Measurements from ENCODE around the gene TBCA.

The TBCA gene

GRCh38 chr5:77775790-77776553 lies at the start of gene TBCA:
Gene TBCA, minus strand, starts transcription at chr5:77776339. Its CDS starts 82 bp downstream, at chr5:77776257.
- DNase-seq (ENCODE audit: insufficient read length, low spot score) (peak; percentile 70), FAIRE-seq (peak; percentile 36)
- TF ChIP-seq POLR2A (IDR thresholded peaks at IDR 0.05; ENCODE audit: low read depth, low read length): peak; percentile 91

- no peak for TF ChIP-seq POLR2A (IDR thresholded peaks at IDR 0.05; ENCODE audit: low read depth, low read length)
- FAIRE-seq (no peak), DNase-seq (ENCODE audit: insufficient read length, low spot score) (no peak)
These were observed 48.8 kb upstream of the TBCA start for GRCh38 chr5:77824981-77825380.

- TF ChIP-seq POLR2A (IDR thresholded peaks at IDR 0.05; ENCODE audit: low read depth, low read length): no peak
- FAIRE-seq: no peak
- no peak for DNase-seq (ENCODE audit: insufficient read length, low spot score)
These were observed 40.5 kb upstream of the TBCA start for GRCh38 chr5:77816686-77817085.

- no peak for TF ChIP-seq POLR2A (IDR thresholded peaks at IDR 0.05; ENCODE audit: low read depth, low read length)
- FAIRE-seq (no peak), DNase-seq (ENCODE audit: insufficient read length, low spot score) (no peak)
These were observed 36.9 kb upstream of the TBCA start for GRCh38 chr5:77812926-77813589.

GRCh38 chr5:77806213-77806843 lies 30.2 kb upstream of the TBCA start:
- DNase-seq (ENCODE audit: insufficient read length, low spot score) (no peak), FAIRE-seq (peak; percentile 52)

GRCh38 chr5:77798456-77798855 lies 22.3 kb upstream of the TBCA start:
- DNase-seq (ENCODE audit: insufficient read length, low spot score): no peak
- TF ChIP-seq POLR2A (IDR thresholded peaks at IDR 0.05; ENCODE audit: low read depth, low read length): no peak
- no peak for FAIRE-seq

More at GRCh38 chr5:77806213-77806843, 30.2 kb upstream of the TBCA start:
- no peak for TF ChIP-seq POLR2A (IDR thresholded peaks at IDR 0.05; ENCODE audit: low read depth, low read length)

GRCh38 chr5:77797136-77797535 lies 21.0 kb upstream of the TBCA start:
- FAIRE-seq: no peak
- no peak for DNase-seq (ENCODE audit: insufficient read length, low spot score)
- TF ChIP-seq POLR2A (IDR thresholded peaks at IDR 0.05; ENCODE audit: low read depth, low read length): no peak

GRCh38 chr5:77795846-77796245 lies 19.7 kb upstream of the TBCA start:
- DNase-seq (ENCODE audit: insufficient read length, low spot score) (no peak), FAIRE-seq (no peak)

GRCh38 chr5:77795268-77795667 lies 19.1 kb upstream of the TBCA start:
- DNase-seq (ENCODE audit: insufficient read length, low spot score): no peak
- no peak for TF ChIP-seq POLR2A (IDR thresholded peaks at IDR 0.05; ENCODE audit: low read depth, low read length)
- FAIRE-seq: no peak

More at GRCh38 chr5:77795846-77796245, 19.7 kb upstream of the TBCA start:
- no peak for TF ChIP-seq POLR2A (IDR thresholded peaks at IDR 0.05; ENCODE audit: low read depth, low read length)

- FAIRE-seq (no peak), DNase-seq (ENCODE audit: insufficient read length, low spot score) (no peak)
- no peak for TF ChIP-seq POLR2A (IDR thresholded peaks at IDR 0.05; ENCODE audit: low read depth, low read length)
These were observed 15.8 kb upstream of the TBCA start for GRCh38 chr5:77791926-77792325.

- DNase-seq (ENCODE audit: insufficient read length, low spot score) (no peak), FAIRE-seq (no peak)
- no peak for TF ChIP-seq POLR2A (IDR thresholded peaks at IDR 0.05; ENCODE audit: low read depth, low read length)
These were observed 15.2 kb upstream of the TBCA start for GRCh38 chr5:77791356-77791755.

GRCh38 chr5:77785229-77785628 lies 9.1 kb upstream of the TBCA start:
- no peak for TF ChIP-seq POLR2A (IDR thresholded peaks at IDR 0.05; ENCODE audit: low read depth, low read length)
- DNase-seq (ENCODE audit: insufficient read length, low spot score): no peak
- FAIRE-seq: no peak

GRCh38 chr5:77784735-77785134 lies 8.6 kb upstream of the TBCA start:
- no peak for DNase-seq (ENCODE audit: insufficient read length, low spot score)
- no peak for FAIRE-seq
- no peak for TF ChIP-seq POLR2A (IDR thresholded peaks at IDR 0.05; ENCODE audit: low read depth, low read length)

- FAIRE-seq: no peak
- TF ChIP-seq POLR2A (IDR thresholded peaks at IDR 0.05; ENCODE audit: low read depth, low read length): no peak
- DNase-seq (ENCODE audit: insufficient read length, low spot score): no peak
These were observed 4.9 kb upstream of the TBCA start for GRCh38 chr5:77781076-77781475.

Data from H54 (cell line).